GM19452 (cell line): ENCODE measurements around the gene IGFL1.
"Not testable (repeated sequence)": the region's sequence is repeated elsewhere in the genome, so short reads cannot be mapped to it uniquely, and the experiment has no call there.

Experiments
- ATAC-seq: cut with Tn5 transposase; IDR thresholded peaks from one replicate; pipeline ENCODE4 v1.9.1; 2021; ENCODE audit not compliant: unreplicated experiment

IGFL1 gene

DNA sequence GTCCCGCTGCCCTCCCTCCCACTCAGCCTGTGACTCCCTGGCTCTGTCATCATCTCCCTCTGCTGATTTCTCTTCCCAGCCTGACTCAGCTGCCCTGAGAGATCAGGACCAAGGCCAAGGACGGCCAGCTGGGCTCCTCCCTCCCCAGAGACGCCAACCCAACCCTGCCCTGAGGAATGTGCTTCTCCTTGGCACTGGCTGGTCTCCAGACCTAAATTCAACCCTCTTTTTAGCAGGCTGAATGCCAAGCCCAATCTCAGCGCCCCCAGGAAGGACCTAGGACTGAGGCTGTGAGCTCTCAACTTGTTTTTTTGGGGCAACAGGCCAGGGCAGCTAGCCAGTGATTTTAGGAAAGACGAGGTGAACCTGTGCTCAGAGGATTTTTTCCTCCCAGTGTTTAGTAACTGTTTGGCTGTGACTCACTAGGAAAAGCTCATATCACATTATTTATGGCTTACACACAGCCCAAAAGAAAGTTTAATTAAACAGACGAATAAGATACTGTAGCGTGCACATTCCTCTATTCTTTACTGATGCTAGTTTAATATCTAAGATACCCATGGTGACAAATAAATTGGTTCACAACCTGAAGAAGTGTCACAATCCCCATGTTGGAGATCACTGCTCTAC is 7.4 kb upstream of the IGFL1 start:
- no peak for ATAC-seq

DNA sequence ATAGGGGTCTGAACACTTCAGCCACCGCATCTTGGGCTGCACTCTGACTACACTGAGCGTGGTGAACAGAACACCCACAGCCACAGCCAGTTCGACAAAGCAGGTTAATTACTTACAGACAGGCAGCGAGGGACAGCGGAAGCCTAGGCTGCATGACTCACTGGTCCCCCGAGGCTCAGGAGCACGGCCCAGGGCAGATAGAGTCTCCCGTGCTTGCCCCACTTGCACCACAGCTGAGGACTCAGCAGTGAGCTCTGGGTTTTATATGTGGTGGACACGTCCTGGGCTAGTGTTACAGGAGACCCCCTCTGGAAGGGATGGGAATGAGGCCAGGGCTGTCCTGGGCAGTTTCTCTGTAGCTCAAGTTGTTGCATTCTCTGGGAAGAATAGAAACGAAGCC is 5.8 kb upstream of the IGFL1 start:
- ATAC-seq = not testable (repeated sequence)

DNA sequence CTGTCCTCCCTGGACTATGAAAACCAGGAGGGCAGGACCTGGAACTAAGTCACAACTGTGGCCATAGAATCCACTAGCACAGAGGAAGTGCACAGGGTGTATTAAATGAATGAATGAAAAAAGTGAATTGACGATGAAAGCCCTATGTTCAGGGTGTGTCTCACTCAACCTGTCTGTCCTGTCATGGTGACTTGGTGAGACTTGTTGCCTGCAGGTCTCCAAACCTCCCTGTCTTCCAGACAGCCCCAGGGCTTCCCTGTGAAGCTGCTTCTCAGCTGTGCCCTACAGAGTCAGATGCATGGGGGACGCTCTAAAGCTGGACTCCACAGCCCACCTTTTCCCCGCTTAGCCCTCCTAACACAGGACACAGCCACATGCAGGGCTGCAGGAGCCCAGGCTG is 4.8 kb upstream of the IGFL1 start:
- ATAC-seq = no peak

DNA sequence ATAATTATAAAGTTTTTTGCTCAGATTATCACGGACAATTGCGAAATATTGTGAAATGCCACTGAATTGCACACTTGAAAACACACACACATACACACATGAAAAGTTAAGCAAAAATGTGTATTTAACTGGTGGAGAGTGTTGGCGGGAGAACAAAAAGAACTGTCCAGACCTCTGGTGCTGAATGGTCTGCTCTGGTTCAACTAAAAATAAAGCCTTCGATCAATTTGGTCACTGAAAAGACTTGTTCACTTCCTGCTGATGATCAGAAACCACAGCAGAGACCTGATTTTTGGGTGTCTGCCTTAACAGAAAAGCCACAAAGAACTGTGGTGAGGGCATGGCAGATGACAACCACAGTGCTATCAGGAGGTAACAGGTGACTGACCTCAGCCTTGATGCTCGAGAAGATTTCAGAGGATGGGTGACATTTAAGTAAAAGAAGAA is 4.0 kb upstream of the IGFL1 start:
- ATAC-seq = no peak

DNA sequence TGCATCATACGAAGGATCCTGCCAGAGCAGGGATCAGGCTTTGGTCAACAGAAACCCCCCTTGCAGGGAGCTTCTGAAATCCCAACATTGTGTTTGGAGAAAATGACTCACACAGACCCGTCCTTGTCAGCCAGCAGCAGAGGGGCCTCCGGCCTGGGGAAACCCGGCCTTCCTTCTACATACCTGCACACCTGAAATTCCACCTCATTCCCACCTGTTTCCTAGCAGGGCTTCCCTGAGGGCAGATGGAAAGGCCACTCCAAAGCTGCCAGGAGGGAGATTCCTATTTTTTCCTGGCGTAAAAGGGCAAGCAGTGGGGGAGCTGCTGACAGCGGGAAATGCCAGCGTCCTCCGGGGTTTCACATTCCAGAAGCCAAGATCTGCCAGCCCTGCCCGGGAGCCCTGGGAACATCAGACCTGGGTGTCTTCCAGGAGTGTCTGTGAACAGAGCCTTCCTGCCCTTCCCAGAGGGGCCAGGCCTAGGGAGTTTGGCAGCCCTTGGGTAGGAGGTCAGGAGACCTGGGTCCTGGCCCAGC is 3.0 kb upstream of the IGFL1 start:
- ATAC-seq = no peak

DNA sequence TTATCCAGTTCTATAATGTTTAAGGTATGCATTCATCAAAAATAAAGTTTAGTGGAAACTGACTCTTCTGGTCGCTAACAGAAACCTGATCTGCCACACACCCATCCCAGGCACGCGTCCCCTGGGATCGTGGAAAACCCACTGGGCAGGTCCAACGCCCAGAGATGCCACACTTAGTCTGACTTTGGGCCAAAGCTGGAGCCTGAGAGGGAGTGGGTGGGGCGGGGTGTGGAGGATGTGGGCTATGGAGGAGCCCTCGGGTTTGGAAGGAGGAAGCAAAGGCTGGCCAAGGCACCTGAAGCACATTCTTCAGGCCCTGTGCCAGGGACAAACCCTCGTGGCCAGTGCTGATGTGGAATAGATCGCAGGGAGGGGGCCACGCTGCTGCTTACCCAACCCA is 2.5 kb downstream of the IGFL1 start:
- no peak for ATAC-seq

DNA sequence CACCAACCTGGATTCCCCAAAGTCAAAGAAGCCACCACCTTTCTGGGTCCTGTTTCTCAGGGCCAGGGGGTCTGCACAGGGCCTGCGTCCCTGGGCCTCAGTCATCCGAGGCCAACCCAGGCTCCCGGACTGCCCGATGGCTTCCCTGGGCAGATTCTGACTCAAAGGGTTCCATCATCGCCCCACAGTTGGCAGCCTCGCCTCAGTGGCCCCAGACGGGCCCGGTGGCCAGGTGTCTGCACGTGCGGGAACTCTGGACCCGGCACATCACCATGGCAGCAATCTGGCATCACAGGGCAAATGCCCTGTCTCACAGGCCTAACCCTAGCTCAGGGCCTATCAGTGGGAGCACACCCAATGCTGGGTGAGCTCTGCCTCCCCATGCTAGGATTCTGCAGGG is 2.9 kb downstream of the IGFL1 start:
- ATAC-seq = no peak

DNA sequence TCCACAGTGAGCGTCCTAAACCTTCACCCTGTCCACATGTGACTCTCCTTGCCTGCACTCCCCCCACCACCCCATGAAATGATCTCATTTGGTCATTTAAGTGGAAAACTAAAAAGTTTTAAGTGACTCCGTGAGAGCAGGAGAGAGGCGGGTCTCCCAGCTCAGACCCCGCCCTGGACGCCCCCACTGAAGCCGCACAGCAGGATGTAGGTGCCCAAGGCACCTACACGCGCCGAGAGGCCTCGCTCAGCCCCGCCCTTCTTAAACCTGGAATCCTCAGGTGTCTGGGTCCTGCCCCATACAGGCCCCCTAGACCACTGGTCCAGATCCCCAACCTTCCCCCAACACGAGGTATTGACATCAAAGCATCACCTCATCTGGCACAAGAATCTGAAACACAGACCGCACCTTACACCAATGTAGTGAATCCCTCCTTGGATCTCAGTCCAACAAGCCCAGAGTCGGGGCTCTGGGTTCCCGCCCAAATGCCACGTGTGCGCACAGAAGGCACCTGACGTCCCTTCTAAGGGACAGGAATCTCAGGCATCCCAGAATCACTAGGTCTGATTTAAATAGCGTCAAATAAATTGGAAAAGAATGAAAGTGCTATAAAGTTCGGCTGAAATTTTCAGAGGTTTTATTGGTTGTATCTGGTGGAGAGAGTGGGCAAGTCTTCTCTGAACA is 3.5 kb downstream of the IGFL1 start:
- no peak for ATAC-seq

DNA sequence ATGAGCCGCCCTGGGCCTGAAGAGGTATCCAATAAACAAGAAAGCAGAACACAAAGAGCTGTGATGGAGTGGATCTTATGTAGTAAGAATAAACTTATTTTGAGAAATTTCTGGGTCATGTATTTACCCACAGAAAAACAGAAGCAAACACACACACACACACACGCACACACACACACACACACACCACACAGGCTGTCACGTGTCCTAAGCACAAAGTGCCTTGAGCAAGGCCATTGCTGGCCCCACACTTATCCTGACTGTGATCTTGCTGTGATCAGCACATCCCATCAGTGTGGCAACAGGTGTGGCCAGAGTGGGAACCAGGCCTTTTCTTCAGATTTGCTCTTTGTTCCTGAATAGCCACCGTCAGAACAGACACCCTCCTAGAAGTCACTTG is 4.3 kb downstream of the IGFL1 start:
- ATAC-seq = not testable (repeated sequence)

DNA sequence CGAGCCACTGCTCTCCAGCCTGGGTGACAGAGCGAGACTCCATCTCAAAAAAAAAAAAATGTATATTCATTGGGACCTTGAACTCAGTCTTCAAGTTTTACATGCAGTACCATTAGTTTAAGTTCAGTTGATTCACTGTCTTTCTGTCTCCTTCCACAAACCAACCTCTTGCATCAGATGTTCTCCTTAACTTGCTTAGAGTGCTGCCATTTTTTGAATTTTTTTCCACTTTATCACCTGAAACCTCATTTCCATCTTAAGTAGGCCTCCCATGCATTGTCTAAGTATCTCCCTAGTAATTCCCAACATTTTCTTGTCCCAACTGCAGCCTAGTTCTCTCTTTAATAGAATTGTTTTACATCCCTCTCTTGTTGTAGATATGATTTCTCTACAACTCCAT is 8.6 kb downstream of the IGFL1 start:
- not testable (repeated sequence) for ATAC-seq

DNA sequence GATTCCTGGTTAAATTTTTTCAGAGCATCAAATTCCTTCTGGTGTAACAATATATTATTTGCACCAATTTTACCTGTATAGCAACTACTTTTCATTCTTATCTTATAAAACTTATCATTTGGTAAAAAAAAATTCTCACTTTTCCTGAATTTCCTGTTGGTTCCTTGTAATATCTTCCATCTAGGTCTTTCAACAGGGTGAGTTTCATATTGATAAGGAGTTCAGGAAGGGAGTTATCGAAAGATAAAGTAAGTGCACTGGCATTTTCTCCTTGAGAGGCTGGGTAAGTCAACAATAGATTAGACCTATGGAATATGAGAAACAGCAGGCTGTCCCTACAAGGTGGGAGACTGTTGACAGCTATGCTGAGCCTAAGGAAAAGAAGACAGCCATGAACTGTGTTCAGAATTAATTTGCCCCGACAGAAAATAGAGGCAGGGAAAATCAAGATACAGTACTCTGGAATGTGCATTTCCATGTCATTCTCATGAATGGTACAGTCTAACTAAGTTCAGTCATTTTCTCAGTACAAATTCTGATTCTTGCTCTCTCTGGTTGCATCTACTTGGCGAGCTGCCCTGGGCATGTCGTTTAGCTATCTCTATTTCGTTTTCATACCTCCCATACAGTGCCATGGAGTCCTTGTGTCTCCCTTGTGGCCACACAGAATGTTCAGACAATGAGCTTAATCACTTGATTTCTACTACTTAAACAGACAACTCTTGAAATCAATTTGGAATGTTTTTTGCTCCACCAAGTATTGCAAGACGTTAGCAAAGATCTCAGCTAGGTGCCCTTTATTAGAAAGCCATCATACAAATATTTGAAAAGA is 9.9 kb downstream of the IGFL1 start:
- ATAC-seq = no peak

DNA sequence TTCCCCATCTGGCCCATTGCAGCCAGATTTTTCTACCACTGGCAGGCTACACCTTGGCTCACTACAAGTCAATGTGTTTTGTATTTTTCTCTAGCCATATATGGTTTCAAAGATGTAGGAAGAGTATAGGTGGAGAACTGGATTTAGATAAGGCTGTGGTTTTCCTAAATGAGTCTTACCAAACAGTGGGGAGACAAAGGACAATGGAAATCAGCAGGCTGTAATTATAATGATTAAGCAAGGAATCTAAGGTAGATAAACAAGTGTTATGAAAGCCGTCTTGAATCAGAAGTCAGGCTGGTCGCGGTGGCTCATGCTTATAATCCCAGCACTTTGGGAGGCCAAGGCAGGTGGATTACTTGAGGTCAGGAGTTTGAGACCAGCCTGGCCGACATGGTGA is 11.2 kb downstream of the IGFL1 start:
- ATAC-seq = no peak

DNA sequence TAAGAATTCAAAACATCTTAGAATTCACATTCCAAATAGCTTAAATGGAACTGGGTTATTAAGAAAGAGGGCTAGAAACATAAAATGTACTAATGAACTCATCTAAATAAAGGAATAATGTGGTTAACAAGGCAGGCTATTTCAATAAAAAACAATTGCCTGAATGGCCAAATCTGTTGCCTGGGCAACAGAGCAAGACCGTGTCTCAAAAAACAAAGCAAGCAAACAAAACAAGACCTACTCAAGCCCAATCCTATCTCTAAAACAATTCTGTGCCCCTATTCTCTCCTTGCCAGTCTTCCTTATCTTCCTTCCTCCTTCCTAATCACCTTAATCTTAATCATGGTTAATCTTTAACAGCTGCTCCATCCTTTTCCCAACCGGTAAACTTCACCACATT is 12.1 kb downstream of the IGFL1 start:
- no peak for ATAC-seq

DNA sequence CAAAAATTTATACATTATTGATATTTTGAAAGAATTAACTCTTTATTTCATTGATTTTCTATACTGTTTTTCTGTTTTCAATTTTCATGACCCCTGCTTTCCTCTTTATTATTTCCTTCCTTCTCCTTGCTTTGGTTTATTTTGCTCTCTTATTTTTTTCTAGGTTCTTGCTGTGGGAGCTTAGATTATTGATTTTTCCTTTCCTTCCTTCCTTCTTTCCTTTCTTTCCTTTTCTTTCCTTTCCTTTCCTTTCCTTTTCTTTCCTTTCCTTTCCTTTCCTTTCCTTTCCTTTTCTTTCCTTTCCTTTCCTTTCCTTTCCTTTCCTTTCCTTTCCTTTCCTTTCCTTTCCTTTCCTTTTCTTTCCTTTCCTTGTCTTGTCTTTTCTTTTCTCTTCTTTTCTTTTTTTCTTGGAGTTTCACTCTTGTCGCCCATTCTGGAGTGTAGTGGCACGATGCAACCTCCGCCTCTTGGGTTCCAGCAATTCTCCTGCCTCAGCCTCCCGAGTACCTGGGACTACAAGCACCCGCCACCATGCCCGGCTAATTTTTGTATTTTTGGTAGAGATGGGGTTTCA is 13.6 kb downstream of the IGFL1 start:
- ATAC-seq = not testable (repeated sequence)

DNA sequence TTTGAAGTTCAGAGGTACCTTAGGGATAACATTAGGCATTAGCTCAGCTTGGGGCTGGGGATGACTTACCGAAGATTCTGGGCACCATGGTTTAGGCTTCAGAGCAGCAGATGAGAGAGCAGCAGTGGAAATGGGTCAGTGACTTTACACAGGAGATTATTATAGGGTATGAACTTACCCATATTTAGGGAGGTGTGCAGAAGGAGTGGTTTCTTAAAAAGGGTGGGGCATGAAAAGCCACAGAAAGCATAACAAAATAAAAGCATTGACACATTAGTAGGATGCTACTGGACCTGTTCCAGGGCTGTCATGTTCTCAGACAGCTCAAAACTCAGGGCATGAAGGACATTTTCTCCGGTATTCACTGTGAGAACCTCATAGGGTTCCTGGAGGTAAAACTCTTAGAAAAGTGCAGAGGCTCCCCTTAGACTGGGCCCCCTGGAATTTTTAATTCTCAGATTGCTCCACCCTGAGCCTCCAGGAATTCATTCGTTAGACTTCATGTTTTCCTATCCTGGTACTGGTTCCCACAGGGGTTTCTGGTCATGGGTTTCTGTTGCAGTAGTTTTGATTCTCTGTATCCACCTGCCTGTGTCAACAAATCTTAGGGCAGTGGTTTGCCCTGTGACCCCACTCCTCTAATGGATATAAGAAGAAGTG is 20.7 kb downstream of the IGFL1 start:
- ATAC-seq = no peak

DNA sequence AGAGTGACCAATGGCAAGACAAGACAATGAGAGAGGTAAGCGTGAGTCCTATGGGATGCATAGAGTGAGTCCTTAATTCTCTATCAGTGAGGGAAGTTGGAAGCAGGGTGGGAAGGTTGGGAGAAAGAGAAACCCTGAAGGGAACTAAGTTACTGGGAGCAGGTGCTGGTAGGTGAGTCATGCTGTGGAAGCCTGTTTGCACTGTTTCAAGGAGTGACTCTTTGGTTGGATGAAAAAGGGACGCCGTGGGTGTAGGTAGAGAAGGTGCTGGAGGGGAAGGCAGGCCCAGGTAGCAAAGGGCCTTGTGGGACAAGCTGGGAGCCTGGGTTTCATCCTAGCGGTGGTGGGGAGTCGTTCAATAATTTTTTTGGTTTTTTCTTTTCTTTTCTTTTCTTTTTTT is 21.9 kb downstream of the IGFL1 start:
- no peak for ATAC-seq

DNA sequence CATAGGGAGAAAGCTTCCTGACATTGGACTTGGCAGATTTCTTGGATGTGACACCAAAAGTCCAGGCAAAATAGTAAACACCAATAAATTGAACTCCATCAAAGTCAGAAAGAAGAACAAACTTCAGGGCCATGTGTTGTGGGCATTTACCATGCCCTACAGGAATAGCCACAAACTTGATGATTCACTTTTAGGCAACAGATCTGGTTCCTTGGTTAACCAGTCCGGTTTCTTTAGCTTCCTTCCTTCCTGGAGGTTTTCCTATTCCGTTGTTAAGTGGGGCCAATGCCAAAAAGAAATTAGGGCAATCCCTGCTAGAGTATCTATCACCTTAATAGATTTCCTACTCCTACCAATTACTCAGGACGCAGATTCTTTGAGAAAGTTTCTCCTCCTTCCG is 25.2 kb downstream of the IGFL1 start:
- no peak for ATAC-seq

DNA sequence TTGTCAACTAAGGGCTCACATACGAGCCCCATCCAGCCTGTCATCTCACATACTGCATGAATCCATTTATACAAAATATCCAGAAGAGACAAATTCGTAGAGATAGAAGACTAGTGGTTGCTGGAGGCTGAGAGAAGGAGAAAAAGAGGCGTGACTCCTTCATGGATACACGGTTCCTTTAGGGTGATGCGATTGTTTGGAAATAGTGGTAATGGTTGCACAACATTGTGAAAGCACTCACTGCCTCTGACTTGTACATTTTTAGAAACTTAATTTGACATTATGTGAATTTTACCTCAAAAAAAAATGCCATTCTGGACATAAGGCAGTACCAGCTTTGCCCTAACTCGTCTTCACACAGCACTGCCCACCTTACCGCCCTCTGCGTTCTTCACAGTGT is 27.3 kb downstream of the IGFL1 start:
- ATAC-seq = no peak

DNA sequence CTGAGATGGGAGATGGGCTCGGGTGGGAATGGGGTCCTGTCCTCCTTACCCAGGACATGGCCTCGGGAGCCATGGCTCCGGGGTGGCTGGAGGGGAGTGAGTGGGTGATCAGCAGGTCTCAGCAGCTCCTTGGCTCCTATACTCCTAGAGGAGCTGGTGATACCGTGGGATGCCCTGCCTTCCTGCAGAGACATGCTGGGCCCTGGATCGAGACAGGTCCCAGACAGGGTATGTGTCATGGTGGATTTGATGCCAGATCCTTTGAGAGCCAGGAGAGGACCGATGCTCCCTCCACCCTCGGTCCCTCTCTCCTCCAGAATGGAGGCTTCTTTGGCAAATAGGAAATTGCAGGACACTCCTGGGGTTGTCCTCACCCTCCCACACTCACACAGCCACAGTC is 32.0 kb downstream of the IGFL1 start:
- ATAC-seq = not testable (repeated sequence)

DNA sequence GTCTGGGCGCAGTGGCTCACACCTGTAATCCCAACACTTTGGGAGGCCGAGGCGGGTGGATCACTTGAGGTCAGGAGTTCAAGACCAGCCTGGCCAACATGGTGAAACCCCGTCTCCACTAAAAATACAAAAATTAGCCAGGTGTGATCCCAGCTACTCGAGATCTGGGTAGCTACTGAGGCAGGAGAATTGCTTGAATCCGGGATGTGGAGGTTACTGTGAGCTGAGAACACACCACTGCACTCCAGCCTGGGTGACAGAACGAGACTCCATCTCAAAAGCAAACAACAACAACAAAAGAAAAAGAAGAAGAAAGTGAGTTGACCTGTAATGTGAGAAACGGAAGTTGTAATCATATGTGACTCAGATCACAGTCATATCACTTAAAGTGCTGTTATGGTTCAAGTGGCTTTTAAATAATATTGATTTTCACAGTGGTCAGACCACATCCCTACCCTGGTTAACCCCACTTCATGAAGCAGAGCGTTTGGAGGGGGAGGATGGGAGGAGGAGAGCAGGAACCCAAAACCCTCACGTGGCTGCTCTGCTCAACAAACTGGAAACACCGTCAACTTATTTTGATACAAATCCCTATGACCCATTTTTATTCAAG is 33.2 kb downstream of the IGFL1 start:
- ATAC-seq = peak; percentile 69
